HG03066 (cell line): ENCODE measurements around the gene IDE.
"Not testable (repeated sequence)": the region's sequence is repeated elsewhere in the genome, so short reads cannot be mapped to it uniquely, and the experiment has no call there.

Source experiments
- ATAC-seq: cut with Tn5 transposase; IDR thresholded peaks from one replicate; pipeline ENCODE4 v1.9.1; 2021; ENCODE audit warnings: low read depth; ENCODE audit not compliant: unreplicated experiment

The IDE gene

GRCh38 chr10:92502296-92502808 lies 71.5 kb downstream of the IDE start:
- no peak for ATAC-seq

- ATAC-seq: no peak
These were observed 80.5 kb downstream of the IDE start for GRCh38 chr10:92493362-92493761.

- ATAC-seq: no peak
These were observed 81.1 kb downstream of the IDE start for GRCh38 chr10:92492748-92493240.

GRCh38 chr10:92490387-92490786 lies 83.5 kb downstream of the IDE start:
- ATAC-seq: no peak

GRCh38 chr10:92486637-92487036 lies 87.3 kb downstream of the IDE start:
- ATAC-seq: no peak

GRCh38 chr10:92483539-92483938 lies 90.4 kb downstream of the IDE start:
- ATAC-seq: no peak

GRCh38 chr10:92480413-92480812 lies 93.5 kb downstream of the IDE start:
- no peak for ATAC-seq

- no peak for ATAC-seq
These were observed 94.3 kb downstream of the IDE start for GRCh38 chr10:92479547-92479946.

- ATAC-seq: no peak
These were observed 95.4 kb downstream of the IDE start for GRCh38 chr10:92478536-92478935.

- no peak for ATAC-seq
These were observed 98.5 kb downstream of the IDE start for GRCh38 chr10:92475357-92475868.

GRCh38 chr10:92470026-92470425 lies 103.9 kb downstream of the IDE start:
- ATAC-seq: no peak

GRCh38 chr10:92464364-92464763 lies 109.5 kb downstream of the IDE start:
- ATAC-seq: no peak

- no peak for ATAC-seq
These were observed 110.3 kb downstream of the IDE start for GRCh38 chr10:92463582-92463981.

- ATAC-seq: not testable (repeated sequence)
These were observed 118.9 kb downstream of the IDE start for GRCh38 chr10:92454955-92455354.

GRCh38 chr10:92452313-92452712 lies 121.6 kb downstream of the IDE start:
- ATAC-seq: no peak

- ATAC-seq: no peak
These were observed 122.5 kb downstream of the IDE start for GRCh38 chr10:92451431-92451830.

- no peak for ATAC-seq
These were observed 123.0 kb downstream of the IDE start for GRCh38 chr10:92450896-92451295.

- no peak for ATAC-seq
These were observed 133.3 kb downstream of the IDE start for GRCh38 chr10:92440578-92440977.

GRCh38 chr10:92438220-92438619 lies 135.7 kb downstream of the IDE start:
- ATAC-seq: no peak

GRCh38 chr10:92436611-92437010 lies 137.3 kb downstream of the IDE start:
- no peak for ATAC-seq

GRCh38 chr10:92436065-92436464 lies 137.8 kb downstream of the IDE start:
- ATAC-seq: not testable (repeated sequence)

GRCh38 chr10:92434385-92434784 lies 139.5 kb downstream of the IDE start:
- ATAC-seq: no peak

GRCh38 chr10:92432596-92432995 lies 141.3 kb downstream of the IDE start:
- no peak for ATAC-seq
